ENCODE results near the gene GMDS. TPM values are rescaled to one million over a fixed set of nuclear protein-coding genes. Genes with fewer than 3 reads are reported as not detected.

Gene GMDS
- total and polyA plus RNA-seq, 2 donors (not counting 1 experiment from before 2014, with no cell fraction given) = 12.7 to 34.5 TPM

DNA sequence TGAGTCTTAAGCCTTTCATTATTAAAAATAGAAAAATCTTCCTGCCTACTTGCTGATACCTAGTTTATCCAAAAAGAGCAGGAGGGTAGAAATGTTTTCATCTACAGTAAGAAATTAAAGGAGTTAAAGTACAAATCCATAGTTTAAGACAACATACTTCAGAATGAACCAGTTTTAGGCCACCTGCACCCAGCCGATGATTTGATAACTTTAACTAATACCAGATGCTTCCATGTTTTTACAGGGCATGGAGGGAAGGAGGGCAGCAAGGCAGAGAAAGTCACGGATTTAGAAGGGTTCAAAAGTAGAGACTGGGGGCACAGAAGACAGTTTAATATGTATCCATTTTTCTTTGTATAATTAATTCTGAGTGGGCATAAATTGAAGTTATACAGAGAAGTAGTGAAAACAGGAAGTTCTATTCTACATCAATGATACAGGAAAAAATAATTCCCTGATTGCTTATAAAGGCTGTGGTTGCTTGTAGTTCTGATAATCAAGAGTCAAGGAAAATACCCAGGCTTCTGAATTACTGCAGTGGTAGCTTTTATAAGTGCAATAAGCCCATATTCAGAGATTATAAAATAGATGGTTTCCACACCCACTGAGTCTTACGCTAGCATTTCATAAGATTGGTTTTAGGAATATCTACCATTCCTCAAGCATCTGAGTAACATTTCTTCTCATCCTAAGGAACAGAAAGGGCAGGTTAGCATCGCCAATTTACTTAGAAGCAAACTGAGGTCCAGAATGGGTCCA lies 72.0 kb downstream of the GMDS start:
- TF ChIP-seq, protein P1, sequence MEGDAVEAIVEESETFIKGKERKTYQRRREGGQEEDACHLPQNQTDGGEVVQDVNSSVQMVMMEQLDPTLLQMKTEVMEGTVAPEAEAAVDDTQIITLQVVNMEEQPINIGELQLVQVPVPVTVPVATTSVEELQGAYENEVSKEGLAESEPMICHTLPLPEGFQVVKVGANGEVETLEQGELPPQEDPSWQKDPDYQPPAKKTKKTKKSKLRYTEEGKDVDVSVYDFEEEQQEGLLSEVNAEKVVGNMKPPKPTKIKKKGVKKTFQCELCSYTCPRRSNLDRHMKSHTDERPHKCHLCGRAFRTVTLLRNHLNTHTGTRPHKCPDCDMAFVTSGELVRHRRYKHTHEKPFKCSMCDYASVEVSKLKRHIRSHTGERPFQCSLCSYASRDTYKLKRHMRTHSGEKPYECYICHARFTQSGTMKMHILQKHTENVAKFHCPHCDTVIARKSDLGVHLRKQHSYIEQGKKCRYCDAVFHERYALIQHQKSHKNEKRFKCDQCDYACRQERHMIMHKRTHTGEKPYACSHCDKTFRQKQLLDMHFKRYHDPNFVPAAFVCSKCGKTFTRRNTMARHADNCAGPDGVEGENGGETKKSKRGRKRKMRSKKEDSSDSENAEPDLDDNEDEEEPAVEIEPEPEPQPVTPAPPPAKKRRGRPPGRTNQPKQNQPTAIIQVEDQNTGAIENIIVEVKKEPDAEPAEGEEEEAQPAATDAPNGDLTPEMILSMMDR (conservative IDR thresholded peaks at IDR 0.05 in 1 of 2, IDR thresholded peaks at IDR 0.05 in 1 of 2; ENCODE audit: low read depth in 1 of 2, low read length in 2 of 2) = no peak
- TF ChIP-seq EZH2 (IDR thresholded peaks at IDR 0.05; ENCODE audit: low read length, missing control alignments) = no peak
- H3K9me3 ChIP-seq (ENCODE audit: control insufficient read depth, insufficient read depth, low read depth, low read length) = no peaks in the 10 kb centered on the region
- DNase-seq (ENCODE audit: low read depth in 2 of 2) = no peak
- no peak overlapping the region for H3K27ac ChIP-seq (ENCODE audit: insufficient read depth, low read length)
- H3K4me3 ChIP-seq (replicated peaks in 1 of 4; ENCODE audit: control extremely low read depth in 1 of 4, insufficient read depth in 1 of 4, low read depth in 3 of 4, low read length in 4 of 4) = no peak overlapping the region
- H3K79me2 ChIP-seq (ENCODE audit: control insufficient read depth, insufficient read depth, low read length) = no peaks in the 10 kb centered on the region
- no peaks in the 10 kb centered on the region for H3K27me3 ChIP-seq (ENCODE audit: control insufficient read depth, insufficient read depth, low read length)
- no peaks in the 10 kb centered on the region for H4K20me1 ChIP-seq (ENCODE audit: control insufficient read depth, extremely low read depth, insufficient read depth, low read length)
- no peak overlapping the region for H3K9ac ChIP-seq (ENCODE audit: insufficient read depth, low read length)
- H2AFZ ChIP-seq (ENCODE audit: low read length) = no peak overlapping the region
- H3K4me2 ChIP-seq (ENCODE audit: extremely low read depth, insufficient read depth, low read length) = no peak overlapping the region
- H3K36me3 ChIP-seq (ENCODE audit: control insufficient read depth, insufficient read depth, low read length) = no peaks in the 10 kb centered on the region
- no peaks in the 10 kb centered on the region for H3K4me1 ChIP-seq (ENCODE audit: control insufficient read depth, extremely low read depth, insufficient read depth, low read length)

DNA sequence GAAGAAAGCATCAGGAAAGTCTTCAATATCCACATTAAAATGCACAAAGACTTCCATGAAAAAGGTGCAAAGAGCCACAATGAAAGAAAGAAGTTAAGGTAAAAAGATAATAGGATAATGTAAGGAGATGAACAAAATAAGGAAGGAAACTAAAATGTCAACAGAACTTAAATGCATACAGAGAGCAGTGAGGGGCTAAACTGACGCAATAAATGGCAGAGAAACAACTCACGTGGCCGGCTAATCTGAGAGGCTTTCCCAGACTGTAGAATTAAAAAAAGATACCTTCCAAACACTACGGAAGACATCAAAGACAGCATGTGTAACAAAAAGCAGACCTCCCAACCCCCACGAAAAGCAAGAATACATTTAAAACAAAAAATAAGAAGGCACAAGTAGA lies 73.7 kb downstream of the GMDS start:
- Histone ChIP-seq H3K9ac (ENCODE audit: insufficient read depth, low read length) (no peak overlapping the region), H3K36me3 (ENCODE audit: control insufficient read depth, insufficient read depth, low read length) (no peaks in the 10 kb centered on the region), H3K79me2 (ENCODE audit: control insufficient read depth, insufficient read depth, low read length) (no peaks in the 10 kb centered on the region), H4K20me1 (ENCODE audit: control insufficient read depth, extremely low read depth, insufficient read depth, low read length) (no peaks in the 10 kb centered on the region), H3K4me2 (ENCODE audit: extremely low read depth, insufficient read depth, low read length) (no peak overlapping the region), H3K4me3 (replicated peaks in 1 of 4; ENCODE audit: control extremely low read depth in 1 of 4, insufficient read depth in 1 of 4, low read depth in 3 of 4, low read length in 4 of 4) (no peak overlapping the region), H3K27me3 (ENCODE audit: control insufficient read depth, insufficient read depth, low read length) (no peaks in the 10 kb centered on the region), H3K9me3 (ENCODE audit: control insufficient read depth, insufficient read depth, low read depth, low read length) (no peaks in the 10 kb centered on the region), H3K27ac (ENCODE audit: insufficient read depth, low read length) (no peak overlapping the region), H2AFZ (ENCODE audit: low read length) (no peak overlapping the region), H3K4me1 (ENCODE audit: control insufficient read depth, extremely low read depth, insufficient read depth, low read length) (no peaks in the 10 kb centered on the region)
- TF ChIP-seq, protein P1 (conservative IDR thresholded peaks at IDR 0.05 in 1 of 2, IDR thresholded peaks at IDR 0.05 in 1 of 2; ENCODE audit: low read depth in 1 of 2, low read length in 2 of 2) = no peak
- no peak for TF ChIP-seq EZH2 (IDR thresholded peaks at IDR 0.05; ENCODE audit: low read length, missing control alignments)
- no peak for DNase-seq (ENCODE audit: low read depth in 2 of 2)

DNA sequence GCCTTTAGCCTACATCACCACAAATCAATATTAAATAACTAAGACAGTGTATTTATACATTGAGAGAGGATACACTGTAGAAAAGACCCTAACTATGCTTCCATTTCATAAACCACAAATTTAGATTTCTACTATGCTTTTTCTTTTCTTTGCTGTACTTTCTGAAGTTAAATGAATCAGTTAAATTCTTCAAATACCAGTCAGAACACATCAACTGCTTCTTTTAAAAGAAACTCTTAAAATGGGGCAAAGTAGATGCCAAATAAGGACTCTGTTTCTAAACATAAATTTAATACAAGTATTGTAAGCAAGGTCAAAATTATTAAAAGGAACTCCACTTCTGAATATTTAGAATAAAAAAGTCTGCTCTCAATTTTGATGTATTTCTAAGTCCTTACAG lies 76.9 kb downstream of the GMDS start:
- Histone ChIP-seq H3K4me3 (replicated peaks in 1 of 4; ENCODE audit: control extremely low read depth in 1 of 4, insufficient read depth in 1 of 4, low read depth in 3 of 4, low read length in 4 of 4) (no peak overlapping the region), H4K20me1 (ENCODE audit: control insufficient read depth, extremely low read depth, insufficient read depth, low read length) (no peaks in the 10 kb centered on the region), H3K27ac (ENCODE audit: insufficient read depth, low read length) (no peak overlapping the region), H3K4me1 (ENCODE audit: control insufficient read depth, extremely low read depth, insufficient read depth, low read length) (no peaks in the 10 kb centered on the region), H3K4me2 (ENCODE audit: extremely low read depth, insufficient read depth, low read length) (no peak overlapping the region), H3K27me3 (ENCODE audit: control insufficient read depth, insufficient read depth, low read length) (no peaks in the 10 kb centered on the region), H3K9me3 (ENCODE audit: control insufficient read depth, insufficient read depth, low read depth, low read length) (no peaks in the 10 kb centered on the region), H2AFZ (ENCODE audit: low read length) (no peak overlapping the region), H3K36me3 (ENCODE audit: control insufficient read depth, insufficient read depth, low read length) (no peaks in the 10 kb centered on the region), H3K79me2 (ENCODE audit: control insufficient read depth, insufficient read depth, low read length) (no peaks in the 10 kb centered on the region), H3K9ac (ENCODE audit: insufficient read depth, low read length) (no peak overlapping the region)
- TF ChIP-seq EZH2 (IDR thresholded peaks at IDR 0.05; ENCODE audit: low read length, missing control alignments) = no peak
- TF ChIP-seq, protein P1 (conservative IDR thresholded peaks at IDR 0.05 in 1 of 2, IDR thresholded peaks at IDR 0.05 in 1 of 2; ENCODE audit: low read depth in 1 of 2, low read length in 2 of 2) = no peak
- DNase-seq (ENCODE audit: low read depth in 2 of 2) = peak; percentile 35 to 56

All from fibroblast of lung (primary cell).